IMR-90 (cell line): ENCODE data around the gene SYCP2.

Experiments
- CHD1 ChIP-seq: IDR thresholded peaks from 2 replicates; pipeline ENCODE4 v1.6.1; 2012; ENCODE audit warnings: low read depth, low read length, improper control_type of control experiment
- MAFK ChIP-seq: IDR thresholded peaks from 2 replicates; pipeline ENCODE4 v1.6.1; 2012; ENCODE audit warnings: low read depth, low read length, improper control_type of control experiment
- MXI1 ChIP-seq: IDR thresholded peaks from 2 replicates; pipeline ENCODE4 v1.6.1; 2012; ENCODE audit warnings: low read depth, mild to moderate bottlenecking, low read length, moderate library complexity, borderline replicate concordance
- POLR2A ChIP-seq: IDR thresholded peaks from 2 replicates; pipeline ENCODE4 v1.6.1; 2012; ENCODE audit warnings: mild to moderate bottlenecking, low read depth, low read length
- RAD21 ChIP-seq: IDR thresholded peaks from 2 replicates; pipeline ENCODE4 v1.6.1; 2012; ENCODE audit warnings: low read length, improper control_type of control experiment
- RFX5 ChIP-seq: IDR thresholded peaks from 2 replicates; pipeline ENCODE4 v1.8.0; 2012; ENCODE audit warnings: low read depth, mild to moderate bottlenecking, low read length, moderate library complexity
- SMC3 ChIP-seq: fragments of 150-350 bp; IDR thresholded peaks from 2 replicates; pipeline ENCODE4 v1.6.1; 2016; ENCODE audit warnings: low read depth, mild to moderate bottlenecking, antibody characterized with exemption, low read length, moderate library complexity
- USF2 ChIP-seq: fragments of 150-350 bp; IDR thresholded peaks from 2 replicates; pipeline ENCODE4 v1.6.1; 2017; ENCODE audit warnings: mild to moderate bottlenecking, antibody characterized with exemption, low read length, low read depth
- TF ChIP-seq, protein P1 (sequence below): fragments of 150-350 bp; IDR thresholded peaks from 2 replicates; pipeline ENCODE4 v1.6.1; 2016; ENCODE audit warnings: low read depth, mild to moderate bottlenecking, low read length, moderate library complexity, borderline replicate concordance
- TF ChIP-seq, protein P2 (sequence below): conservative IDR thresholded peaks from 2 replicates; pipeline ENCODE4 v1.5.1; 2012; ENCODE audit warnings: mild to moderate bottlenecking, low read depth, low read length, improper control_type of control experiment

GRCh38 chr20:59938221-59938620 lies 4.8 kb upstream of the SYCP2 start:
- TF ChIP-seq USF2 (no peak), POLR2A (no peak), RFX5 (no peak), CHD1 (no peak), RAD21 (no peak), MAFK (no peak), SMC3 (no peak), MXI1 (no peak)
- TF ChIP-seq, protein P1, sequence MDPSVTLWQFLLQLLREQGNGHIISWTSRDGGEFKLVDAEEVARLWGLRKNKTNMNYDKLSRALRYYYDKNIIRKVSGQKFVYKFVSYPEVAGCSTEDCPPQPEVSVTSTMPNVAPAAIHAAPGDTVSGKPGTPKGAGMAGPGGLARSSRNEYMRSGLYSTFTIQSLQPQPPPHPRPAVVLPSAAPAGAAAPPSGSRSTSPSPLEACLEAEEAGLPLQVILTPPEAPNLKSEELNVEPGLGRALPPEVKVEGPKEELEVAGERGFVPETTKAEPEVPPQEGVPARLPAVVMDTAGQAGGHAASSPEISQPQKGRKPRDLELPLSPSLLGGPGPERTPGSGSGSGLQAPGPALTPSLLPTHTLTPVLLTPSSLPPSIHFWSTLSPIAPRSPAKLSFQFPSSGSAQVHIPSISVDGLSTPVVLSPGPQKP: no peak
- TF ChIP-seq, protein P2, sequence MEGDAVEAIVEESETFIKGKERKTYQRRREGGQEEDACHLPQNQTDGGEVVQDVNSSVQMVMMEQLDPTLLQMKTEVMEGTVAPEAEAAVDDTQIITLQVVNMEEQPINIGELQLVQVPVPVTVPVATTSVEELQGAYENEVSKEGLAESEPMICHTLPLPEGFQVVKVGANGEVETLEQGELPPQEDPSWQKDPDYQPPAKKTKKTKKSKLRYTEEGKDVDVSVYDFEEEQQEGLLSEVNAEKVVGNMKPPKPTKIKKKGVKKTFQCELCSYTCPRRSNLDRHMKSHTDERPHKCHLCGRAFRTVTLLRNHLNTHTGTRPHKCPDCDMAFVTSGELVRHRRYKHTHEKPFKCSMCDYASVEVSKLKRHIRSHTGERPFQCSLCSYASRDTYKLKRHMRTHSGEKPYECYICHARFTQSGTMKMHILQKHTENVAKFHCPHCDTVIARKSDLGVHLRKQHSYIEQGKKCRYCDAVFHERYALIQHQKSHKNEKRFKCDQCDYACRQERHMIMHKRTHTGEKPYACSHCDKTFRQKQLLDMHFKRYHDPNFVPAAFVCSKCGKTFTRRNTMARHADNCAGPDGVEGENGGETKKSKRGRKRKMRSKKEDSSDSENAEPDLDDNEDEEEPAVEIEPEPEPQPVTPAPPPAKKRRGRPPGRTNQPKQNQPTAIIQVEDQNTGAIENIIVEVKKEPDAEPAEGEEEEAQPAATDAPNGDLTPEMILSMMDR: no peak
